K562 (cell line): Measurements from ENCODE around the gene GORASP2. TPM values are rescaled to one million over a fixed set of nuclear protein-coding genes. Genes with fewer than 3 reads are reported as not detected.

Experiments used
- ARID3B ChIP-seq: fragments of 250-450 bp; sonication (Bioruptor Pico); IDR thresholded peaks from 2 replicates; pipeline ENCODE4 v1.4.0; 2020; ENCODE audit warnings: borderline replicate concordance
- DEAF1 ChIP-seq: fragments of 450-650 bp; formaldehyde crosslinking; IDR thresholded peaks from 2 replicates; pipeline ENCODE4 v1.4.0; 2020; ENCODE audit warnings: mild to moderate bottlenecking, moderate library complexity
- FOS ChIP-seq: IDR thresholded peaks from 3 replicates; pipeline ENCODE4 v1.6.1; 2011; ENCODE audit not compliant: insufficient read length; ENCODE audit errors: extremely low read depth
- FOXK2 ChIP-seq, 2 experiments: fragments of 450-650 bp; IDR thresholded peaks in 1 of 2; conservative IDR thresholded peaks in 1 of 2; 2 replicates each; pipeline ENCODE4 v1.6.1; 2016; ENCODE audit warnings: low read depth in 2 of 2, mild to moderate bottlenecking in 1 of 2
- FOXP1 ChIP-seq: sonication (generic); formaldehyde crosslinking; IDR thresholded peaks from 2 replicates; pipeline ENCODE4 v1.8.0; 2022; ENCODE audit warnings: mild to moderate bottlenecking, missing genetic modification reagents
- GTF2B ChIP-seq: IDR thresholded peaks from 2 replicates; pipeline ENCODE4 v1.6.1; 2011; ENCODE audit not compliant: insufficient read length; ENCODE audit errors: extremely low read depth
- KAT7 ChIP-seq: sonication (generic); formaldehyde crosslinking; IDR thresholded peaks from 2 replicates; pipeline ENCODE4 v1.8.0; 2022; ENCODE audit warnings: missing genetic modification reagents, mild to moderate bottlenecking, borderline replicate concordance
- KDM2B ChIP-seq: fragments of 250-450 bp; sonication (Bioruptor Pico); IDR thresholded peaks from 2 replicates; pipeline ENCODE4 v1.8.0; 2021; ENCODE audit warnings: mild to moderate bottlenecking, moderate library complexity
- MBD2 ChIP-seq: sonication (generic); IDR thresholded peaks from 2 replicates; pipeline ENCODE4 v1.6.1; 2016; ENCODE audit warnings: low read depth, borderline replicate concordance
- MECOM ChIP-seq: fragments of 250-450 bp; sonication (Bioruptor Pico); IDR thresholded peaks from 2 replicates; pipeline ENCODE4 v1.8.0; 2022; ENCODE audit warnings: inconsistent platforms
- RNF219 ChIP-seq: fragments of 250-450 bp; sonication (Bioruptor Pico); IDR thresholded peaks from 2 replicates; pipeline ENCODE4 v1.5.0; 2022; ENCODE audit warnings: mild to moderate bottlenecking
- SMAD2 ChIP-seq: fragments of 150-350 bp; IDR thresholded peaks from 2 replicates; pipeline ENCODE4 v1.6.1; 2014; ENCODE audit warnings: low read depth, mild to moderate bottlenecking, low read length
- TAF1 ChIP-seq: IDR thresholded peaks from 2 replicates; pipeline ENCODE4 v1.6.1; 2011; ENCODE audit warnings: mild to moderate bottlenecking, low read length, moderate library complexity; ENCODE audit not compliant: insufficient read depth, control insufficient read depth, severe bottlenecking; ENCODE audit errors: extremely low read depth
- TBL1XR1 ChIP-seq, 2 experiments: IDR thresholded peaks; 2 replicates each; pipeline ENCODE4 v1.6.1; 2012; ENCODE audit warnings: improper control_type of control experiment in 2 of 2, low read length in 2 of 2, mild to moderate bottlenecking in 1 of 2
- YY1 ChIP-seq, 3 experiments: IDR thresholded peaks; 2 replicates each; pipeline ENCODE4 v1.6.1; 2011; ENCODE audit warnings: low read length in 2 of 3, mild to moderate bottlenecking in 2 of 3, moderate library complexity in 2 of 3, borderline replicate concordance in 1 of 3, control low read depth in 1 of 3, low read depth in 1 of 3; ENCODE audit not compliant: insufficient read depth in 3 of 3, insufficient replicate concordance in 2 of 3, control insufficient read depth in 1 of 3, insufficient read length in 1 of 3; ENCODE audit errors: extremely low read depth in 1 of 3
- ZNF253 ChIP-seq: fragments of 250-450 bp; sonication (Bioruptor Pico); conservative IDR thresholded peaks from 2 replicates; pipeline ENCODE4 v1.6.1; 2021; ENCODE audit warnings: mild to moderate bottlenecking
- polyA plus RNA-seq, 8 experiments: library from polyadenylated mRNA; depleted of rRNA in 4 of 8; stranded (reverse) in 5 of 8; unstranded in 3 of 8; fragments of >200 nt; fragmentation: Nextera tagmentation in 2 of 8; fragmentation: Illumina TruSeq in 1 of 8; extraction: Ambion mirVana in 2 of 8; extraction: Trizol in 1 of 8; gene quantifications; 2 replicates each; pipeline versions ENCODE4 v1.2.1 to v1.2.3, GENCODE V29; 2011 to 2014; ENCODE audit warnings: inconsistent platforms in 1 of 8, missing spikeins in 1 of 8
- total RNA-seq, 7 experiments: library from RNA; depleted of rRNA in 6 of 7; stranded (reverse); fragments of >200 nt in 6 of 7; fragmentation: Illumina TruSeq in 2 of 7; extraction: Trizol in 2 of 7; gene quantifications; 2 replicates each; pipeline versions ENCODE4 v1.2.1 to v1.2.3, GENCODE V29; 2011 to 2021; ENCODE audit warnings: low replicate concordance in 1 of 7

Gene GORASP2
- total and polyA plus RNA-seq, 9 of the 15 experiments (the other 6 are each of a cell fraction or from before 2014, with no cell fraction given) = 27.4 to 180 (median 59.6) TPM

GRCh38 chr2:170928824-170929685, at the start of gene GORASP2 (continued):
- TF ChIP-seq RNF219 (CRISPR knock-in tag) = no peak
- TF ChIP-seq KAT7 = peak; percentile 99
- TF ChIP-seq GTF2B = peak; percentile 50
- peak in 1 of 2 experiments; percentile 47; a peak in 2 of 4 replicates for TF ChIP-seq FOXK2 (conservative IDR thresholded peaks at IDR 0.05 in 1 of 2, IDR thresholded peaks at IDR 0.05 in 1 of 2; ENCODE audit: low read depth in 2 of 2)
- TF ChIP-seq MBD2 = peak; percentile 42; the same call in 1 of the 2 replicates
- no peak for TF ChIP-seq MECOM
- TF ChIP-seq FOXP1 (CRISPR knock-in tag) = peak; percentile 93
- no peak for TF ChIP-seq FOS
- peak; percentile 25 to 70 (median 70) for TF ChIP-seq YY1 (IDR thresholded peaks at IDR 0.05; ENCODE audit: borderline replicate concordance in 1 of 3, control insufficient read depth in 1 of 3, extremely low read depth in 1 of 3, insufficient read depth in 3 of 3, insufficient read length in 1 of 3, insufficient replicate concordance in 2 of 3, low read depth in 1 of 3, low read length in 2 of 3)
- peak; percentile 58 to 63; a peak in 2 of 4 replicates for TF ChIP-seq TBL1XR1 (IDR thresholded peaks at IDR 0.05; ENCODE audit: low read length in 2 of 2)
- no peak for TF ChIP-seq SMAD2
- peak; percentile 89 for TF ChIP-seq TAF1
- TF ChIP-seq ZNF253 = no peak
- peak; percentile 80 for TF ChIP-seq KDM2B (CRISPR knock-in tag)
- peak; percentile 52; the same call in 1 of the 2 replicates for TF ChIP-seq ARID3B
- TF ChIP-seq DEAF1 (CRISPR knock-in tag) = peak; percentile 34; the same call in 1 of the 2 replicates
